Measurements from ENCODE around the gene LCN10. TPM values are rescaled to one million over a fixed set of nuclear protein-coding genes. Genes with fewer than 3 reads are reported as not detected.

LCN10 gene
- total RNA-seq, 1 experiment from 2014 or later = not detected

DNA sequence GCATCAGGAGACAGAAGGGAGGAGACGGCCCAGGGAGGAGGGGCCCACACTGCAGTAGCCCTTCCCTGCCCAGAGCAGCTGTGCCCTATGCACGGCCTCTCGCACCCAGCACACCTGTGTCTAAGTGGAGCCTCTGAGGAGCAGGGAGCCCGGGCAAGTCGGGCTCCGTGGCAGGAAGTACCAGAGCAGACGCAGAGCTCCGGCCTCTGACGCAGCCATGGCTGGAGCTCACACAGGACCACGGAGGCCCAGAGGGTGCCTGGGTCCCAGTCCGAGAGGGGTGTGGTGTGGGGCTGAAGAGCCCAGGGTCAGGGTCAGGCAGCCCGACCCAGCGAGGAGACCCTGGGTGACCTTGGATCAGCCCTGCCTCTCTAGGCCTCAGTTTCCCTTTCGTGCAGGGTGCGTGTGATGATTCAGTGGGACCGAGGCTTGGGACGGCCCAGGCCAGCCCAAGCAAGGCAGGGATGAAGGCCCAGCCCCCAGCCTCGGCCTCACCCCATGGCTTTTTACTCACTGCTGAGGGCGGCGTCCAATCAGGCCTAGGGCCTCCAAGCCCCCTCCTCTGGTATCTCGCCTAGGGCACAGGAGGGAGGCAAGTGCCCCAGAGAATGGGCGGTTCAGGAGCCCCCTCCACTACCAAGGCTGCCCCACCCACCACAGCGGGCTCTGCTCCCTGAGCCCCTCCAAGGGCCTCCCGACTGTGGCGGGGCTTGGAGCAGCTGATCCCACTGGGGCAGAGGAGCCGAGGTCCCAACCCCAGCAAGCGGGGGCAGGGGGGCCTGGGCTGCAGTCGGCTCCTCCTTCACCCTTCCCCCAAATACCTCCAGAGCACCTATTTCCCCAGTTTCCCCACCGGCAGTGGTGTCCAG lies 51.2 kb downstream of the LCN10 start:
- Histone ChIP-seq H2AFZ (ENCODE audit: low read length) (no peak overlapping the region), H3K4me2 (ENCODE audit: low read length) (no peak overlapping the region), H4K20me1 (ENCODE audit: low read length) (no peaks in the 10 kb centered on the region), H3K36me3 (ENCODE audit: low read depth, low read length) (no peaks in the 10 kb centered on the region), H3F3A (ENCODE audit: low read length, unreplicated experiment) (no peaks in the 10 kb centered on the region), H3K4me1 (ENCODE audit: insufficient read depth, low read length) (peaks cover 41% of the 10 kb centered on the region), H3K79me2 (ENCODE audit: low read length) (peaks cover 3% of the 10 kb centered on the region), H3K9ac (ENCODE audit: low read length) (no peak overlapping the region), H3K9me2 (replicated peaks; ENCODE audit: low read length) (no peaks in the 10 kb centered on the region), H3K9me3 (ENCODE audit: low read length) (no peaks in the 10 kb centered on the region), H3K4me3 (ENCODE audit: low read length) (no peak overlapping the region), H3K27ac (ENCODE audit: low read length) (no peak overlapping the region), H3K27me3 (ENCODE audit: low read length) (no peaks in the 10 kb centered on the region)
- ATAC-seq (no peak), DNase-seq (no peak)
- TF ChIP-seq EZH2phosphoT487 (IDR thresholded peaks at IDR 0.05; ENCODE audit: borderline replicate concordance, low read length) (no peak), EZH2 (IDR thresholded peaks at IDR 0.05; ENCODE audit: low read length, unreplicated experiment) (no peak)
- TF ChIP-seq, protein P1, sequence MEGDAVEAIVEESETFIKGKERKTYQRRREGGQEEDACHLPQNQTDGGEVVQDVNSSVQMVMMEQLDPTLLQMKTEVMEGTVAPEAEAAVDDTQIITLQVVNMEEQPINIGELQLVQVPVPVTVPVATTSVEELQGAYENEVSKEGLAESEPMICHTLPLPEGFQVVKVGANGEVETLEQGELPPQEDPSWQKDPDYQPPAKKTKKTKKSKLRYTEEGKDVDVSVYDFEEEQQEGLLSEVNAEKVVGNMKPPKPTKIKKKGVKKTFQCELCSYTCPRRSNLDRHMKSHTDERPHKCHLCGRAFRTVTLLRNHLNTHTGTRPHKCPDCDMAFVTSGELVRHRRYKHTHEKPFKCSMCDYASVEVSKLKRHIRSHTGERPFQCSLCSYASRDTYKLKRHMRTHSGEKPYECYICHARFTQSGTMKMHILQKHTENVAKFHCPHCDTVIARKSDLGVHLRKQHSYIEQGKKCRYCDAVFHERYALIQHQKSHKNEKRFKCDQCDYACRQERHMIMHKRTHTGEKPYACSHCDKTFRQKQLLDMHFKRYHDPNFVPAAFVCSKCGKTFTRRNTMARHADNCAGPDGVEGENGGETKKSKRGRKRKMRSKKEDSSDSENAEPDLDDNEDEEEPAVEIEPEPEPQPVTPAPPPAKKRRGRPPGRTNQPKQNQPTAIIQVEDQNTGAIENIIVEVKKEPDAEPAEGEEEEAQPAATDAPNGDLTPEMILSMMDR (conservative IDR thresholded peaks at IDR 0.05; ENCODE audit: low read depth, low read length) = no peak
- ChIA-PET CTCF (no interaction called here), POLR2A (ENCODE audit: unreplicated experiment) (no interaction called here)
- intact Hi-C loops (cut with micrococcal nuclease) = loop anchor here (5.0 kb wide), 1 partner anchor 204 kb away; no protein-coding TSS in a partner anchor
- no TSS peak for BruUV-seq (replicated peaks)

DNA sequence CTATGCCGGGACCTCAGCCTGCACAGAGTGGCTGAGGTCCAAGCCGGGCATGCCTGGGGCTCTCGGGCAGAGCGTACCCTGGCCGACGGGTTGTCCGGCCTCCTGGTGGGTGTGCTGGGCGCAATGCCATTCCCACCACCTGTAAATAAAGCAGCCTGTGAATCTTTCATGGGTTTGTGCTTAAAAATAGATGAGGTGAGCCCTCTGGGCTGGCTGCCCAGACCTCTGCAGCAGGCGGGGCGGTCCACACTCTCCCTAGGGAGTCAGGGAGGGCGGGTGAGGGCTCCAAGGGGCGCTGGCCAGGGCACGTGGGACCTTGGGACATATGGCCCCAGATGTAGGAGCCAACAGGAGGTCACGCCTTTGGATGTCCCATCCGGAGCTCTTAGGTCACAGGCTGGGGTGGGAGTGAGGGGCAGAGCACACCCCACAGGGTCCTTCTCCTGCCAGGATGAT lies 51.9 kb downstream of the LCN10 start:
- intact Hi-C loops (cut with micrococcal nuclease) = loop anchor here (5.0 kb wide), 1 partner anchor 204 kb away; no protein-coding TSS in a partner anchor
- no peak overlapping the region for H3K4me2 ChIP-seq (ENCODE audit: low read length)
- no peak for DNase-seq

More for the DNA sequence above, 51.9 kb downstream of the LCN10 start:
- H3K27me3 ChIP-seq (ENCODE audit: low read length) = no peaks in the 10 kb centered on the region
- TF ChIP-seq, protein P1 (conservative IDR thresholded peaks at IDR 0.05; ENCODE audit: low read depth, low read length) = no peak
- TF ChIP-seq EZH2phosphoT487 (IDR thresholded peaks at IDR 0.05; ENCODE audit: borderline replicate concordance, low read length) (no peak), EZH2 (IDR thresholded peaks at IDR 0.05; ENCODE audit: low read length, unreplicated experiment) (no peak)
- H3K79me2 ChIP-seq (ENCODE audit: low read length) = peaks cover 10% of the 10 kb centered on the region
- no peak overlapping the region for H2AFZ ChIP-seq (ENCODE audit: low read length)
- ChIA-PET POLR2A (ENCODE audit: unreplicated experiment) (no interaction called here), CTCF (no interaction called here)
- no peaks in the 10 kb centered on the region for H3K9me3 ChIP-seq (ENCODE audit: low read length)
- no peaks in the 10 kb centered on the region for H3K36me3 ChIP-seq (ENCODE audit: low read depth, low read length)
- no peak for ATAC-seq
- no TSS peak for BruUV-seq (replicated peaks)
- 0 out of 2 replicates have a peak, but pooled peaks cover 2% of the 10 kb centered on the region for H4K20me1 ChIP-seq (ENCODE audit: low read length)
- H3K9ac ChIP-seq (ENCODE audit: low read length) = no peak overlapping the region
- H3K4me1 ChIP-seq (ENCODE audit: insufficient read depth, low read length) = peaks cover 41% of the 10 kb centered on the region
- no peak overlapping the region for H3K4me3 ChIP-seq (ENCODE audit: low read length)
- no peaks in the 10 kb centered on the region for H3K9me2 ChIP-seq (replicated peaks; ENCODE audit: low read length)
- no peak overlapping the region for H3K27ac ChIP-seq (ENCODE audit: low read length)
- H3F3A ChIP-seq (ENCODE audit: low read length, unreplicated experiment) = no peaks in the 10 kb centered on the region

Data from PC-3 (cell line).